ENCODE measurements around the gene NBEAL1. TPM values are rescaled to one million over a fixed set of nuclear protein-coding genes. Genes with fewer than 3 reads are reported as not detected.
A peak's percentile ranks its signal among the peaks of the same experiment; 100 is the strongest.

The NBEAL1 gene
- total RNA-seq, 4 donors from 2014 or later: 43.7 to 140 (median 90.2) TPM

GRCh38 chr2:203164311-203164935 is 149.7 kb downstream of the NBEAL1 start:
- H3K9me3 ChIP-seq: no peaks in the 10 kb centered on the region
- H3K27ac ChIP-seq: peak overlapping the region in 1 of 4 donors; percentile 34
- H3K27me3 ChIP-seq: no peaks in the 10 kb centered on the region
- TF ChIP-seq POLR2A (IDR thresholded peaks at IDR 0.05): no peak
- TF ChIP-seq, protein P1, sequence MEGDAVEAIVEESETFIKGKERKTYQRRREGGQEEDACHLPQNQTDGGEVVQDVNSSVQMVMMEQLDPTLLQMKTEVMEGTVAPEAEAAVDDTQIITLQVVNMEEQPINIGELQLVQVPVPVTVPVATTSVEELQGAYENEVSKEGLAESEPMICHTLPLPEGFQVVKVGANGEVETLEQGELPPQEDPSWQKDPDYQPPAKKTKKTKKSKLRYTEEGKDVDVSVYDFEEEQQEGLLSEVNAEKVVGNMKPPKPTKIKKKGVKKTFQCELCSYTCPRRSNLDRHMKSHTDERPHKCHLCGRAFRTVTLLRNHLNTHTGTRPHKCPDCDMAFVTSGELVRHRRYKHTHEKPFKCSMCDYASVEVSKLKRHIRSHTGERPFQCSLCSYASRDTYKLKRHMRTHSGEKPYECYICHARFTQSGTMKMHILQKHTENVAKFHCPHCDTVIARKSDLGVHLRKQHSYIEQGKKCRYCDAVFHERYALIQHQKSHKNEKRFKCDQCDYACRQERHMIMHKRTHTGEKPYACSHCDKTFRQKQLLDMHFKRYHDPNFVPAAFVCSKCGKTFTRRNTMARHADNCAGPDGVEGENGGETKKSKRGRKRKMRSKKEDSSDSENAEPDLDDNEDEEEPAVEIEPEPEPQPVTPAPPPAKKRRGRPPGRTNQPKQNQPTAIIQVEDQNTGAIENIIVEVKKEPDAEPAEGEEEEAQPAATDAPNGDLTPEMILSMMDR (IDR thresholded peaks at IDR 0.05): no peak
- H3K4me1 ChIP-seq: no peaks in the 10 kb centered on the region
- H3K4me3 ChIP-seq: no peak overlapping the region
- peaks cover 0 to 43% (median 0%) of the 10 kb centered on the region in 3 donors for H3K36me3 ChIP-seq
- no peak for DNase-seq

DNA sequence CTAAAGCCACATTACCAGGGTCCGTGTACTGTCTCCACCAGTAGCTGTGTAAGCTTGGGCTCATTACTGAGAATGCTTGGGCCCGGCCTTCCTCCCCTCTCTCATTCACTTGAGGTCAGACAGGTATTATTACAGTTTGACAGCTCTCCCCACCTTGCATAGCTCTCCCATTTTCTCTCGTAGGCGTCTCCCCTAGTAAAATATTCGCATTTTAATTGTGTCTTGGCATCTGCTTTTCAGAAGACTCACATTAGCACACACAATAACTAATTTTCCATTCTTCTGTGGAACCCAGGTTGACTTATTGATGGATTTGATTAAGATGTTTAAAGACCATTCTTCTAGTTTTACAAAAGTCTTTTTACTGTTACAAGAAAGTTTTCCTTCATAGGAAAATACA is 153.1 kb downstream of the NBEAL1 start:
- peaks cover 0 to 59% (median 0%) of the 10 kb centered on the region in 3 donors for H3K36me3 ChIP-seq
- no peak overlapping the region for H3K27ac ChIP-seq
- no peak for DNase-seq
- TF ChIP-seq, protein P1 (IDR thresholded peaks at IDR 0.05): no peak
- TF ChIP-seq POLR2A (IDR thresholded peaks at IDR 0.05): no peak
- no peaks in the 10 kb centered on the region for H3K4me1 ChIP-seq
- H3K4me3 ChIP-seq: no peak overlapping the region
- no peaks in the 10 kb centered on the region for H3K27me3 ChIP-seq
- no peaks in the 10 kb centered on the region for H3K9me3 ChIP-seq

GRCh38 chr2:203170502-203170901 is 155.8 kb downstream of the NBEAL1 start:
- H3K36me3 ChIP-seq: peaks cover 0 to 69% (median 0%) of the 10 kb centered on the region in 3 donors
- no peak overlapping the region for H3K27ac ChIP-seq
- no peaks in the 10 kb centered on the region for H3K9me3 ChIP-seq
- H3K4me1 ChIP-seq: no peaks in the 10 kb centered on the region
- H3K4me3 ChIP-seq: no peak overlapping the region
- no peak for DNase-seq
- no peaks in the 10 kb centered on the region for H3K27me3 ChIP-seq
- no peak for TF ChIP-seq POLR2A (IDR thresholded peaks at IDR 0.05)
- TF ChIP-seq, protein P1 (IDR thresholded peaks at IDR 0.05): no peak

DNA sequence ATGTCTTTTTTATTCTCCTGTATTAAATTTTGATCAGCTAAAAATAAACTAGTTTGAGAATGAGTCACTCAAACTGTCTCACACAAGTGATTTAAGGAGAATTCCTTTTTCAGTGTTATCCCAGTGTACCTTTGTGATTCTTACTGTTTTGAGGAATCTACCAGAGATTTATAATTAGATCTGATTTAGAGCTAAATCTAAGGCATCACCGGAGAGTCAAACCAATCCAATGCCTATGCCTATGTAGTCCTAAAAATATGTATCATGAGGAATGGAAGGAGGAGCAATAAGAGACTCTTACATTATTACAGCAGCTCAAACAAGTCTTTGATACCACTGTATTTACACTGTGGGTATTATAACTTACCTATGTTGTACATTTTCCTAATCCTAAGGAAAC is 160.7 kb downstream of the NBEAL1 start:
- H3K36me3 ChIP-seq: peaks cover 0 to 53% (median 0%) of the 10 kb centered on the region in 3 donors
- H3K4me1 ChIP-seq: no peaks in the 10 kb centered on the region
- no peaks in the 10 kb centered on the region for H3K27me3 ChIP-seq
- no peak overlapping the region for H3K4me3 ChIP-seq
- TF ChIP-seq POLR2A (IDR thresholded peaks at IDR 0.05): no peak
- TF ChIP-seq, protein P1 (IDR thresholded peaks at IDR 0.05): no peak
- DNase-seq: no peak
- H3K27ac ChIP-seq: no peak overlapping the region
- H3K9me3 ChIP-seq: no peaks in the 10 kb centered on the region

DNA sequence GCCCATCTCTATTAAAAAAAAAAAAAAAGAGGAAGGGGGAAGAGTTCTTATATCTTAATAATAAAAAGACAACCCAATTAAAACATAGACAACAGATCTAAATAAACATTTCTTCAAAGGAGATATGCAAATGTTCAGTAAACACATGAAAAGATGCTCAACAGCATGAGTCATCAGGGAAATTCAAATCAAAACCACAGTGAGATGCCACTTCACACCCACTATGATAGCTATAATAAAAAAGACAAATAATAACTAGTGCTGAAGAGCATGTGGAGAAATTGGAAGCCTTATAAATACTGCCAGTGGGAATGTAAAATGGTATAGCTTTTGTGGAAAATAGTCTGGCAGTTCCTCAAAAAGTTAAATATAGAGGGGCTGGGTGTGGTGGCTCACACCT is 162.7 kb downstream of the NBEAL1 start:
- Histone ChIP-seq H3K27ac (no peak overlapping the region), H3K4me3 (no peak overlapping the region), H3K4me1 (no peaks in the 10 kb centered on the region), H3K9me3 (no peaks in the 10 kb centered on the region), H3K27me3 (no peaks in the 10 kb centered on the region), H3K36me3 (peaks cover 0 to 52% (median 0%) of the 10 kb centered on the region in 3 donors)
- no peak for DNase-seq
- TF ChIP-seq, protein P1 (IDR thresholded peaks at IDR 0.05): no peak
- TF ChIP-seq POLR2A (IDR thresholded peaks at IDR 0.05): no peak

Measured in Peyer's patch (tissue), 4 donors.